Skin epidermis (tissue), 12 donors: ENCODE results near the gene BAIAP2L1.
A peak's percentile ranks its signal among the peaks of the same experiment; 100 is the strongest.

Experiments used
- H3K27ac ChIP-seq, 21 experiments: fragments of 200-600 bp; sonication (generic) in 11 of 21; one replicate each; pipeline ENCODE4 v1.5.0; 2020; ENCODE audit warnings: mild to moderate bottlenecking in 3 of 21, inconsistent platforms in 2 of 21, moderate library complexity in 2 of 21
- H3K4me3 ChIP-seq, 7 experiments: fragments of 200-600 bp; sonication (generic) in 2 of 7; one replicate each; pipeline ENCODE4 v1.5.0; 2020; ENCODE audit warnings: inconsistent platforms in 2 of 7, mild to moderate bottlenecking in 2 of 7, moderate library complexity in 1 of 7

The BAIAP2L1 gene

GRCh38 chr7:98364220-98364619 is 36.7 kb downstream of the BAIAP2L1 start:
- H3K27ac ChIP-seq, result no peak overlapping the region

GRCh38 chr7:98362517-98362916 is 38.4 kb downstream of the BAIAP2L1 start:
- H3K27ac ChIP-seq, result no peak overlapping the region
- no peak overlapping the region for H3K4me3 ChIP-seq

More at GRCh38 chr7:98364220-98364619, 36.7 kb downstream of the BAIAP2L1 start:
- H3K4me3 ChIP-seq, result no peak overlapping the region

- Histone ChIP-seq H3K27ac (no peak overlapping the region), H3K4me3 (no peak overlapping the region)
These were observed 40.4 kb downstream of the BAIAP2L1 start for GRCh38 chr7:98360221-98361130.

DNA sequence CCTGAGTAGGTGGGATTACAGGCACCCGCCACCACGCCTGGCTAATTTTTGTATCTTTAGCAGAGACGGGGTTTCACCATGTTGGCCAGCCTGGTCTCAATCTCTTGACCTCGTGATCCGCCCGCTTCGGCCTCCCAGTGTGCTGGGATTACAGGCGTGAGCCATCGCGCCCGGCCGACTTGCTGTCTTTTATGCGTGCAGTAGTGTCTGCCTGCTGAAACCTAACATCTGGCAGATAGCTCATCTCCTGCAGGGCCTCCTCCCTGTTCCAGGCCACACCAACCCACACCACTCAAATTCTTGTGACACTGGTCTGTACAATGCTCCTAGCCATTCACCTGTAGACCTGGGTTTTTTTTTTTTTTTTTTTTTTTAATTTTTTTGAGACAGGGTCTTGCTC is 41.5 kb downstream of the BAIAP2L1 start:
- Histone ChIP-seq H3K27ac (no peak overlapping the region), H3K4me3 (no peak overlapping the region)

GRCh38 chr7:98358706-98359105 is 42.2 kb downstream of the BAIAP2L1 start:
- Histone ChIP-seq H3K4me3 (no peak overlapping the region), H3K27ac (no peak overlapping the region)

DNA sequence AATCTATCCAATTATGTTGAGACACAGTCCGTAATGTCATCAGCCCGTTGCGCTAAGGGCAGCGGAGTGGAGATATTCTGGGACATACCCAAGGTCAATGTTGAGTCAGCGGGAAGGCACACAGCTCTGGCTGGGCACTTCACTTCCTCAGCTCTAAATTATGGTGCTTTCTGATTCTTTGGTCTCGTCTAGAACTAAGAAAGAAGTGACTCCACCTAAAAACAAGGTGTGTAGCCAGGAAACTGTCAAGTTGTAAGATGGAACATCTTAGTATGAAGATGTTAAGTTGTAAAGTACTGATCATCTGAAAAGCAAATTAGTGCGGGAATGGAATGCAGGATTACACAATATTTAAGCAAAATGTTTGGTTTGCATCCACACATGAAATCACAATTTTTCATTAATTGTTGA is 43.1 kb downstream of the BAIAP2L1 start:
- no peak overlapping the region for H3K4me3 ChIP-seq
- H3K27ac ChIP-seq, result no peak overlapping the region

- no peak overlapping the region for H3K4me3 ChIP-seq
- H3K27ac ChIP-seq, result peak overlapping the region in 7 of 21 experiments; percentile 38 to 76 (median 54)
These were observed 45.7 kb downstream of the BAIAP2L1 start for GRCh38 chr7:98355250-98355538.

- peak overlapping the region in 18 of 21 experiments; percentile 15 to 76 (median 54) for H3K27ac ChIP-seq
- H3K4me3 ChIP-seq, result no peak overlapping the region
These were observed 46.2 kb downstream of the BAIAP2L1 start for GRCh38 chr7:98354511-98355249.

DNA sequence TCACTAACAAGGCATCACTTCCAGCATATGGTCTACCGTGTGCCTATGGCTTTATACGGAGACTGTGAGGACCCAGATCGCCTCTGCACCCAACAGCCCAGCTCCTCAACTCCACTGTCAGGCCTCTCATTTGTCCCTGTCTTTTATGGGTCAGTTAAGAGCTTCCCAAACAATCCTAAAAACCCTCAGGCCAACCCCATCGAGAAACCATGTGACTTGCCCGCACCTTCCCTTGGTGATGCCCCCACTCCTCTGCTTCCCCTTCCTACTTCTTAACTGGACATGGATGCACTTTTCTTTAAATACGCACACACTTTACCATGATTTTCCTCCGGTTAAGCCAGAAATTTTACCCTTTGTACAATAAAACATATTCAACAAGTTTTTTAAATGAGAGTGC is 46.8 kb downstream of the BAIAP2L1 start:
- no peak overlapping the region for H3K4me3 ChIP-seq
- H3K27ac ChIP-seq, result peak overlapping the region in 17 of 21 experiments; percentile 15 to 76 (median 54)

DNA sequence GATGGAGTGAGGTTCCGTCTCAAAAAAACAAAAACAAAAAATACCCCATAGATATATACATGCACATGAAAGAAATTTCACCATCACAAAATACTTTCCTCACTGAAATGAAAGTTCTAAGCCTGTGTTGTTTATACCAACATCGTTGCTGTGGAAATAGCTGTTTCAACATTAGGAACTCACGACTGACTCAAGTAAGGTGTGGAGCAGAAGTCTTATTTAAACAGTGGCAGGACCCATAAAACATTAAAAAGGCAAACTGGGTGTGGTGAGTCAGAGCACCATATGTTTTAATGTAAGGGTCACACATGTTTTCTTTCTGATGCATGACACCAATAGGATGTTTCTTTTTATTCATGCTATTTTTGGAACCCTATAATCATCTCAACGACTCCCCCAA is 48.3 kb downstream of the BAIAP2L1 start:
- Histone ChIP-seq H3K27ac (peak overlapping the region in 1 of 21 experiments; percentile 42), H3K4me3 (no peak overlapping the region)

GRCh38 chr7:98351136-98351535 is 49.8 kb downstream of the BAIAP2L1 start:
- Histone ChIP-seq H3K27ac (no peak overlapping the region), H3K4me3 (no peak overlapping the region)

- Histone ChIP-seq H3K4me3 (no peak overlapping the region), H3K27ac (no peak overlapping the region)
These were observed 52.0 kb downstream of the BAIAP2L1 start for GRCh38 chr7:98348726-98349474.

GRCh38 chr7:98346515-98347069 is 54.3 kb downstream of the BAIAP2L1 start:
- Histone ChIP-seq H3K27ac (no peak overlapping the region), H3K4me3 (no peak overlapping the region)

GRCh38 chr7:98341106-98341505 is 59.8 kb downstream of the BAIAP2L1 start:
- Histone ChIP-seq H3K4me3 (no peak overlapping the region), H3K27ac (peak overlapping the region in 1 of 21 experiments; percentile 4)

GRCh38 chr7:98339043-98339442 is 61.8 kb downstream of the BAIAP2L1 start:
- no peak overlapping the region for H3K4me3 ChIP-seq
- no peak overlapping the region for H3K27ac ChIP-seq

GRCh38 chr7:98338441-98338840 is 62.4 kb downstream of the BAIAP2L1 start:
- no peak overlapping the region for H3K27ac ChIP-seq

GRCh38 chr7:98335411-98335977 is 65.4 kb downstream of the BAIAP2L1 start:
- Histone ChIP-seq H3K4me3 (no peak overlapping the region), H3K27ac (no peak overlapping the region)

More at GRCh38 chr7:98338441-98338840, 62.4 kb downstream of the BAIAP2L1 start:
- H3K4me3 ChIP-seq, result no peak overlapping the region

- Histone ChIP-seq H3K27ac (no peak overlapping the region), H3K4me3 (no peak overlapping the region)
These were observed 66.8 kb downstream of the BAIAP2L1 start for GRCh38 chr7:98334081-98334480.

GRCh38 chr7:98330926-98331529 is 69.9 kb downstream of the BAIAP2L1 start:
- H3K4me3 ChIP-seq, result no peak overlapping the region

More at GRCh38 chr7:98330926-98331529, 69.9 kb downstream of the BAIAP2L1 start:
- H3K27ac ChIP-seq, result no peak overlapping the region
